CD4-positive, alpha-beta T cell treated with Interleukin-6 for 4 hours (primary cell): ENCODE results near the gene TEX44.
A peak's percentile ranks its signal among the peaks of the same experiment; 100 is the strongest.

Experiments
- DNase-seq: peaks from one replicate; pipeline ENCODE4 v3.0.0-alpha.2; 2020; ENCODE audit warnings: mixed read lengths

Gene TEX44

GRCh38 chr2:231611273-231612108, 18.8 kb downstream of the TEX44 start:
- DNase-seq = peak; percentile 53

- no peak for DNase-seq
These were observed 19.4 kb downstream of the TEX44 start for GRCh38 chr2:231612109-231612455.

DNA sequence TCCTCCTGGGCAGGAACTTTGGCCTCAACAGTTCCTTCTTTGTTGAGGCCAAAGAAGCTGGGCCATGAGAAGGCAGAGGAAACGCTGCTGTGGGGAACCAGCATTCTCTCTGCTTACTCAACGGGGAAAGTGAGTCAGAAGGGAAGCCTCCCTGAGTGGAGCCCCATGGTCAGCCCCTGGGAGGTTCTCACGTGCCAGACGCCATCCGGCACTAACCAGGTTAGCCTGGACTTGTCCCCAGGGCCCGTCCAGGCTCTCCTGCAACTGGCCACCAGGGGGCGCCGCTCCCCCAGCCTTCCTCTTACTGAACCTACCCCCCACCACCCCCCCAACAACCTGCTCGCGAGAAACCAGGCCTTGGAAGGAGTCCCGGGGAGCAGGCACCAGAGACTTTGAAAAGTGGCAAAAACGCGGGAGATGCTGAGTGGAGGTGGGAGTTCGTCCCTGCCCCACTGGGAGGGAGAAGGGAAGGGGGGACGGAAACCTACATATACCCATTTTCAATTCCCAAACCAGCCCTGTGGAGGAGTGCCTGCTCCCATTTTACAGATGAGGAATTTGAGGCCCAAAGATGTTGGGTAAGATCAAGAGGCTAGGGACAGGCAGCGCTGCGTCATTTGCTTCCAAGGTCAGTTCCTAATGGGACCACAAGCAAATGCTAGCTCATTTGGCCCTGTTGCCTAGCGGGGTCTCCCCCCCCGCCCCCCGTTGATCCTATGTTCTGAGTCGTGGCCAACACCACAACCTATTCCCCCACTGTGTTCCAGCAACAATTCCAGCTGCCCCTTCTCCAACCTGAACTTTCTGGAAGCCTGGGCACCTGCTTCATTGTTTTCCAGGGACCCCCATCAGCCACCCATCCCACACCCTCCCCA, 20.0 kb downstream of the TEX44 start:
- DNase-seq = peak; percentile 91

GRCh38 chr2:231613331-231613662, 20.6 kb downstream of the TEX44 start:
- DNase-seq = no peak

GRCh38 chr2:231613663-231614558, 21.2 kb downstream of the TEX44 start:
- peak; percentile 63 for DNase-seq

DNA sequence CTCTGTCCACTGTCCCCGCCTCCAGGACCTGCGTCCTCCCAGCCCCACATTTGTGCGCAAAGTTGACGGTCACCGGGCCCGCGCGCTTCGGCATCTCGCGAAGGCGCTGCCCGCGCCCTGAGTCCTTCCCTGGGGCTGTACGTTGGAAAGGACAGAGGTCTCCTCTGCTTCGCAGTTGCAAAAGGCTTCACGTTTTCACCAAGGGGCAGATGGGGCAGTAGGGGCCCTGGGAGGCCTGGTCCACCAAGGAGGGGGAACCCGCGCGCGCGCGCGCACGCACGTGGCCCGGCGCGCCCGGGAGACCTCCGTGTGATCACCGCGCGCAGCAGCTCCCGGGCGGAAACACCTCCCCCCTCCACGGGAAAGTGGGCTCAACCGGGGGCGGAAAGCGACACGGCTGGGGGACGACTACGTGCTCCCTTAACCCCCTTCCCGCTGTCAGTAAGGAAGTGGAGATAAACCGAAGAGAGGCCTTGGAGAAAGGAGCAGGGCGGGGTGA, 21.9 kb downstream of the TEX44 start:
- DNase-seq = peak; percentile 43

- no peak for DNase-seq
These were observed 22.5 kb downstream of the TEX44 start for GRCh38 chr2:231615058-231615671.

- DNase-seq = no peak
These were observed 23.6 kb downstream of the TEX44 start for GRCh38 chr2:231616296-231616695.

- no peak for DNase-seq
These were observed 24.6 kb downstream of the TEX44 start for GRCh38 chr2:231617059-231617926.

DNA sequence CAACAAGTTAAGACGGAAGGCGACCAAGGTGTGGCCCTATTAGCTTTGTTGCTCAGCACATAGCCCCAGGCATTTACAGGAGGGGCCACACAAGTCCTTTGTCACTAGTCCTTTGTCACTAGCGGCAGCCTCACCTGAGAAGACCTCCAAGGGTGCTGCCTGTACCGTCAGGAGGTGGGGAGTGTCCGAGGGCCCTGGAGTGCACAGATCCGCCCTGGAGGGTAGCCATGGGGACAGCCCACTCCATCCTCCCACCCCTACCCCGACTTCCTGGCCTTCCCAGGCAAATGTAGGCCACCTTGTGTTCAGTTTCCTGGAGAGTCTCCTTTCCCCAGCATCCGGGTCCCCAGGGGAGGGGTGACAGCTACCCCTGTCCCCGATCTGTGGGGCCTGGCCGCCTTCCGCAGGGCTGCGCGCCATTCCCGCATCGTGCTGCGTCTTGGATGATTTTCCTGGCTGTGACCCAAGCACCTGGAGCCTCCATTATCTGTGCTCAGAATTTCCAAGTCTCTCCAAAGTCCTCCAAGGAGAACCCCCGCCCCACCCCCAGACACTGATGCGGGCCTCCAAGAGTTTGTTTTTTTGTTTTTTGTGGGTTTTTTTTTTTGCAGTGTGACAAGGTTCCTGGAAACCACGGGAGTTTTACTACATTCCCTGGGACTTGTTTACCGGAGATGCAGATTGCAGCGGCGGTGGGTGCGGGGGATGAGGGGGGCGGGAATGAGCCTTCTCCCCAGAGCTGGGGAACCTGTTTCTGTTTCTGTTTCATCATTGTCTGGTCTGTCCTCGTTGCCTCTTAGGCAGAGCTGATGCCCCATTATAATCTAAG, 28.6 kb downstream of the TEX44 start:
- no peak for DNase-seq

GRCh38 chr2:231622963-231623362, 30.3 kb downstream of the TEX44 start:
- no peak for DNase-seq

- DNase-seq = no peak
These were observed 33.8 kb downstream of the TEX44 start for GRCh38 chr2:231626449-231626848.

DNA sequence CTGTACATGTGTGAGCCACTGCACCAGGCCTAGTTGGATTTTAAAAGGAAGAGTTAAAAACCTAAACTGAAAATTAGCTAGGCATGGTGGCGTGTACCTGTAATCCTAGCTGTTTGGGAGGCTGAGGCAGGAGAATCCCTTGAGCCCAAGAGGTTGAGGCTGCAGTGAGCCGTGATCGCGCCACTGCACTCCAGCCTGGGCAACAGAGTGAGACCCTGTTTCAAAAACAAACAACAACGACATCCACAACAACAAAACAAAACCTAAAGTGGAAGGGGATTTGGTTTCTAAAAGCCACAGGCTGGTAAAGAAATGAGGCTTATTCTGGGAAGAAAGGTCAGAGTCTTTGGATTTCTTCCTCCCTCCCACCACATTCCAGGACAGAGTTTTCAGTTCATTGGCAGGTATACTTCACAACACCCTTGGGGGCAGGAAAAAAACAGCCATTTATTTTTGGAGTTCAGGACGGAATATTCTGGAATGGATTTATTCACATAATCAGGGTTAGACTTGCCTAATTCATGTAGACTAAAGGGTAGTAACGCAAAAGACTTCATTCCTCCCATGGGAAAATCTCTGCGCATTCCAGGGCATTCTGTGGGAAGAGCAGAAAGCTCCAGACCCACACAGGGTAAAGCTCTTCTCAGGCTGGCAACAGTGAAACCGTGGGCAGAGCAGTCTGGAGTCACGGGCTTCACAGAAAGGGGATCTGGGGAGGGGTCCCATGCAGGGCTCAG, 34.9 kb downstream of the TEX44 start:
- DNase-seq = no peak

DNA sequence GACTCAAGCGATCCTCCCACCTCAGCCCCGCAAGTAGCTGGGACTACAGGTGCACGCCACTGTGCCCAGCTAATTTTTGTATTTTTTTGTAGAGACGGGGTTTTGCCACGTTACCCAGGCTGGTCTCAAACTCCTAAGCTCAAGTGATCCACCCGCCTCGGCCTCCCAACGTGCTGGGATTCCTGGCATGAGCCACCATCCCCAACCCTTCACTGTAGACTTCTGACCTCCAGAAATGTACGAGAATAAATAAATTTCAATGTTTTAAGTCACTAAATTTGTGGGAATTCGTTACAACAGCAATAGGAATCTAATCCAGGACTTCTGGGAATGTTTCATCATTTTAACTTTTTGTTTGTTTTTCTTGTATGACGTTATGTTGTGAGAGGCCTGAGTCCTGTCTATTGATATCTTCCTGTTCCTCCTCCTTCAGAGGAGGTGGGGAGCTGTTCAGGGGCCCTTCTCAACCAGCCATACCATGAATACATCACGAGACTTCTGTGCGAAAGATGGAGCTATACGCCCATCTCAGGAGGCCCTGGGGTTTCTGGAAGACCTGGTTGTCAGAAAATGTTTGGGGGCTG, 40.0 kb downstream of the TEX44 start:
- no peak for DNase-seq

DNA sequence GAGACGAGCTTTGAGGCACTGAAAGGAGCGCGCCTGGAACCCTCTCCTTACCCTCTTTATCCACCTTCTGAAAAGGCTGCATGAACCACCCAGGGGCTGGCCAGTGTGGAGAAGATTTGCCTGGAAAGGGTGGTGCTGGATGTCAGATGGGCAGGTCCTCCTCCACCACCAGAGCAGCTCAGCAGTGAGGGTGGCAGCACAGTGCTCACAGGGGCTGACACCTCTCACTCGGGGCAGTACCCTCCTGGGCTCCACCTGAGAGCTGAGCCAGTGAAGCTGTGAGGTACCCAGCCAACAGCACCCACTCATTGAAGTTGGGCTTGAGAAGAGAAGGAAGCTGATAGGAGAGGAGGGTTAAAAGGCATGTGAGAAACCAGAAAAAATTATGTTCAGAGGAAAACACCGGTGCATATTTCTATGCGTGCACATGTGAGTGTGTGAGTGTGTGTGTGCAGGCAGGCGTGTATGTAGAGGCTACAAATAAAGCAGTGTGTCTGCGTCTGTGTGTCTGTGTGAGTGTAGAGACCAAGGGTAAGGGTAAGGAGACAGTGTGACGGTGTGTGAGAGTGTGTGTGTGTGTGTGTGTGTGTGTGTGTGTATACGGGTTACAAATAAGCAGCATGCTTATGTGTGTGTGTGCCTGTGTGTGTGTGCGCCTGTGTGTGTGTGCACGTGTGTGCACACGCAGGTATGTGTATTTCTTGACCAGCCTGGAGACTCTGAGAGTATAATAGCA, 40.7 kb downstream of the TEX44 start:
- no peak for DNase-seq

GRCh38 chr2:231634412-231634811, 41.7 kb downstream of the TEX44 start:
- no peak for DNase-seq

DNA sequence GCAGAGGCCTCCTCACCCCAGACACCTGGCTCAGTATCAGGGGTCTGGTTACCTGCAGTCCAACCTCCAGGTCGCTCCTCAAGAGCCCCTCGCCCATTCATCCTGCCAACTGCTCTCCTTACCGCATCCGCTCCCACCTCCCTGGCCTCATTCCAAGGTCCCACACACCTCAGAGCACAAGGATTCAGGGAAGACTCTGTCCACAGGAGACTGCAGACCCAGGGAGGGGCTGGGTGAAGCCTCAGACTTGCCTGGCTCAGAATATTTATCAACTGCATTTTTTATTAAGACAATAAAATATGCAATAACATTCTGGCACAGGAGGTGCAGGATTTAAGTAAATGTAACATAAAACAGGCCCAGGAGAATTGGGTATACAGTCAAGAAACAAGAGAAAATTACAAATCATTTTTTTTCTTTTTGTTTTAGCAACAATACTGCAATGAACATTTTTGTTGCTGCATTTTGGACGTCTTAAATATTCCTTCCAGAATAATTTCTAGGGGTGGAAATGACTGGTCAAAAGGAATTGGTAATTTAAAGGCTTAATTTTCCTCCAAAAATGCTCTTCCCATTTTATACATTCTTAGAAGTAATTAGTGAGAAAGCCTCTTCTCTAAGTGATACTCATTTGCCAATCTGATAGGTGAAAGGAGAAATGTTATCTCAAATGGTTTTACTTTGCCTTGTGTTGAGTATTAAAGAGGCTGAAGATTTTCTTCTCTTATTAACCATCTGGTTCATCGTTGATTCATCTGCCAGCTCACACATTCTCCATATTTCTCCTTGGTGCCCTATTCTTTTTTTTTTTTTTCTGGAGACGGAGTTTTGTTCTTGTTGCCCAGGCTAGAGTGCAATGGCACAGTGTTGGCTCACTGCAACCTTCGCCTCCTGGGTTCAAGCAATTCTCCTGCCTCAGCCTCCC, 42.5 kb downstream of the TEX44 start:
- DNase-seq = no peak
